ENCODE measurements around the gene RAE1.

The RAE1 gene

DNA sequence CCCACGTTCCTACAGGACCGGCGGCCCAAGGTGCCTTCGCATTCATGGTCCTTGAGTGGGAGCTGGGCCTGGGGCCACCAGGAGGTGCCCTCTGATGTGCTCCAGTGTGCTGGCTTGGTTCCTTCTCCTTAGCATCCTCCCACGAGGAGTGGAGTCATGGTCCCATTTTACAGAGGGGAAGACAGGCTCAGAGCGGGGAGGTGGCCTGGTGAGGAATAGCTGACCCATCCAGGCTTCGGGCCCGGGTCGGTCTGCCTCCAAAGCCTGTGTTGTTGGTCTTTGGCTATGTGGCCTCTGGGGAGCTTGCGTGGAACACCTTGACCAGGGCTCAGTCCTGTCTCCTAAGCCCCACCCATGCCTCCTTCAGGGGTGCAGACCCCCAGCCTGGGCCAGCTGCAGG, 62.9 kb downstream of the RAE1 start:
- Mint-ChIP-seq H3K9me3 (no peaks in the 10 kb centered on the region), H3K4me3 (no peak overlapping the region), H3K27me3 (ENCODE audit: low read depth) (peaks cover 21% of the 10 kb centered on the region), H3K4me1 (peaks cover 13% of the 10 kb centered on the region), H3K36me3 (ENCODE audit: low read depth) (peaks cover 6% of the 10 kb centered on the region), H3K27ac (no peak overlapping the region)
- TF ChIP-seq, protein P1, sequence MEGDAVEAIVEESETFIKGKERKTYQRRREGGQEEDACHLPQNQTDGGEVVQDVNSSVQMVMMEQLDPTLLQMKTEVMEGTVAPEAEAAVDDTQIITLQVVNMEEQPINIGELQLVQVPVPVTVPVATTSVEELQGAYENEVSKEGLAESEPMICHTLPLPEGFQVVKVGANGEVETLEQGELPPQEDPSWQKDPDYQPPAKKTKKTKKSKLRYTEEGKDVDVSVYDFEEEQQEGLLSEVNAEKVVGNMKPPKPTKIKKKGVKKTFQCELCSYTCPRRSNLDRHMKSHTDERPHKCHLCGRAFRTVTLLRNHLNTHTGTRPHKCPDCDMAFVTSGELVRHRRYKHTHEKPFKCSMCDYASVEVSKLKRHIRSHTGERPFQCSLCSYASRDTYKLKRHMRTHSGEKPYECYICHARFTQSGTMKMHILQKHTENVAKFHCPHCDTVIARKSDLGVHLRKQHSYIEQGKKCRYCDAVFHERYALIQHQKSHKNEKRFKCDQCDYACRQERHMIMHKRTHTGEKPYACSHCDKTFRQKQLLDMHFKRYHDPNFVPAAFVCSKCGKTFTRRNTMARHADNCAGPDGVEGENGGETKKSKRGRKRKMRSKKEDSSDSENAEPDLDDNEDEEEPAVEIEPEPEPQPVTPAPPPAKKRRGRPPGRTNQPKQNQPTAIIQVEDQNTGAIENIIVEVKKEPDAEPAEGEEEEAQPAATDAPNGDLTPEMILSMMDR (IDR thresholded peaks at IDR 0.05; ENCODE audit: unreplicated experiment in 3 of 3): no peak

DNA sequence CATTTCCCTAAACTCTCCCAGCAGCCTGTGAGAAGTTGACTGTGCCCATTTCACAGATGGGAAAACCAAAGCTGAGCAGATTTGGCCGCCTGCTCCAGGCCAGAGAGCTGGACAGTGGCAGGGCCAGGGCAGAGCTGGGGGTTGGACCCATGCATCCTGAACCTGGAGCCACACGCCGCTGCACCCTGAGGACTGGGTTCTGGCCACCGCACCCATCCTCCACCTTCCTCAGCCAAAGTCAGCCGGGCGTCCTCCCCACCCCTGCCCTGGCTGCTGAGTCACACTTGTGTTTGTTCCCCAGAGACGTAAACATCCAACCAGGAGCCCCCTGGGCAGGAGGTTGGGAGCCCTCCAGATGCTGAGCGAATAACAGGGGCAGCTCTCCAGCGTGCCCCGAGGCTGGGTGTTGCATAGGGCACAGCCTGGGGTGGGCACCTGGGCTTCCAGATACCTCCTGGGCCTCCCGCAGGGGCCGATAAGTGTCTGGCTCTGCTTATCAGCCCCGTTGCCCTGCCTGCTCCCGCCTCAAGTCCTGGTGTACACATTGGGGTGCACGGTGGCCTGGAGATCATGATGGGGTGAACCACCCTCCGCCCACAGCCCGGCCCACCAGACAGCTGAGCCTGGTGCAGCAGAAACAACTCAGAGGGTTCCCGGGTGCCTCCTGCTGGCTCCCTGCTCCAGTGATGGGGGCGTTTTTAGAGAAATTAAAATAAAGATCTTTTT, 64.0 kb downstream of the RAE1 start:
- Mint-ChIP-seq H3K4me1 (peaks cover 13% of the 10 kb centered on the region), H3K4me3 (no peak overlapping the region), H3K27me3 (ENCODE audit: low read depth) (peaks cover 23% of the 10 kb centered on the region), H3K27ac (no peak overlapping the region), H3K9me3 (no peaks in the 10 kb centered on the region), H3K36me3 (ENCODE audit: low read depth) (no peaks in the 10 kb centered on the region)
- TF ChIP-seq, protein P1 (IDR thresholded peaks at IDR 0.05; ENCODE audit: unreplicated experiment in 3 of 3): no peak

DNA sequence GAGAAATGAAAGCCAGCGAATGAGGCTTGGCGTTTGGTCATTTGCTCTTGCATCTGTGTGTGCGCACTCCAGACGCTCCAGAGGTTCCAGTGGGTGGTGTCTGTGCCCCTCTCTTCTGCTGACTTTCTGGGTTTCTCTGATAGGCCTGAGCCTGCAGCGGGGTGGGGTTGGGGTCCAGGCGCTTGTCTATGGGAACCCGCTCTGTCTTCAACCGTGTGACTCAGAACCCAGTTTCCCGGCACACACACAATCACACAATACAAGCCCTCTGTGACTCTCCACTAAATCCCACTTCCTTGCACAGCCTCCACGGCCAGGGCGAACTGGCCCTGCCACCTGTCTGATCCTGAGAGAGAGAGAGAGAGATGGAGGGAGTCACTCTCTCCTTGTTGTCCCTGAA, 64.7 kb downstream of the RAE1 start:
- peaks cover 27% of the 10 kb centered on the region for H3K27me3 Mint-ChIP-seq (ENCODE audit: low read depth)
- peaks cover 13% of the 10 kb centered on the region for H3K4me1 Mint-ChIP-seq
- H3K9me3 Mint-ChIP-seq: no peaks in the 10 kb centered on the region
- no peak overlapping the region for H3K4me3 Mint-ChIP-seq
- TF ChIP-seq, protein P1 (IDR thresholded peaks at IDR 0.05; ENCODE audit: unreplicated experiment in 3 of 3): no peak
- no peak overlapping the region for H3K27ac Mint-ChIP-seq
- H3K36me3 Mint-ChIP-seq (ENCODE audit: low read depth): no peaks in the 10 kb centered on the region

DNA sequence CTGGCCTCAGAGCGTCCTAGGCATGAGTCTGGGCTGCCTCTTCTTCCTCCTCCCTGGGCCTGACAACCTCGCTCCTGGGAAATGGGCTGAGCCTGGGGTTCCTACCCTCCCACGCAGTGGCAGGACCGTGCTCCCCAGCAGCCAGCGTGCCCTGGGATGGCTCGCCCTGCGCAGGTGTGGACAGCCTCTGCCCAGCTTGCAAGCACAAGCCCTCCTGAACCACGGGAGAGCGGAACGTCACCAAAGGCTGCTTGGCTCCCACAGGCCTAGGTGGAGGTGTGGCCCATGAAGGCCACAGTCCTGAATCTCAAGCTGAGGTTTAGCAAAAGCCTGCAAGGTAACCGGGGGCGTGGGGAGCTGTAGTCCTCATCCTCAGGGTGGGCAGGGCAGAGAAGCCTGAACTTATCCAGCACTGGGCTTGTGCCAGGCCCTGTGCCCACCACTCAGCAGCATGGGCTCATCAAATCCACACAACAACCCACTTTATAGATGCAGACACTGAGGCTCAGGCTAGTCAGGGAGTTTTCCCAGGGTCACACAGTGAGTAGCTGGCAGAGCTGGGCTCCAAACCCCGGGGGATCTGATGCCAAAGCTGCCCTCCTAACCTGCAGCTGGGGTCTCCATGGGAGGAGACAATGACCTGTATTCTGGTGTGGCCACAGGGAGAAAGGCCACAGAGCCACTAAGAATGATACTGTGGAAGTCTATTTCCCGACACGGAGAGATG, 65.4 kb downstream of the RAE1 start:
- H3K36me3 Mint-ChIP-seq (ENCODE audit: low read depth): no peaks in the 10 kb centered on the region
- H3K27ac Mint-ChIP-seq: no peak overlapping the region
- H3K4me1 Mint-ChIP-seq: peaks cover 13% of the 10 kb centered on the region

DNA sequence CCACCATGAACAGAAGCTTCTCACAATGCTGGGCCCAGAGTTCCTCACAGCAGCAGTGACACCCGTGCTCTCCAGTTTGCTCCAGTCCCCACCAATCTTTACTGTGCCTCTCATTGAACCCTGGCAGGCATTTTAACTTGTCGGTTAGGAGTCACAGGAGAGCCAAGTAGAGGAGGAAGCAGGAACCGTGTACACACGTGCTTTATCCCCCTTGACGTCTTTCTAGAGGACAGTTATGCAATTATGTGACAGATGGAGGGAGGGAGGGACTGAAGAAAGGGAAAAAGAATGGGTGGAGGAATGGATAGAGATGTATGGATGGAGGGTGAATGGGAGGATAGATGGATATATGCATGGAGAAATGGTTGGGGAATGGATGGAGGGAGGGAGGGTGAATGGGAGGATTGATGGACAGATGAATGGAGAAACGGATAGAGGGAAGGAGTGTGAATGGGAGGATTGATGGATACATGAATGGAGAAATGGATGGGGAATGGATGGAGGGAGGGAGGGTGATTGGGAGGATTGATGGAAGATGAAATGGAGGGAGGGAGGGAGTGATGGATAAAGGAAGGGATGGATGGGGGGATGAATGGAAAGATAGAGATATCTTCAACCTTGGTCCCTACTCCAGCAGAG, 66.1 kb downstream of the RAE1 start:
- TF ChIP-seq, protein P1 (IDR thresholded peaks at IDR 0.05; ENCODE audit: unreplicated experiment in 3 of 3): no peak
- H3K27me3 Mint-ChIP-seq (ENCODE audit: low read depth): peaks cover 27% of the 10 kb centered on the region
- no peaks in the 10 kb centered on the region for H3K9me3 Mint-ChIP-seq
- H3K27ac Mint-ChIP-seq: no peak overlapping the region
- H3K4me3 Mint-ChIP-seq: no peak overlapping the region
- H3K4me1 Mint-ChIP-seq: peaks cover 13% of the 10 kb centered on the region
- H3K36me3 Mint-ChIP-seq (ENCODE audit: low read depth): no peaks in the 10 kb centered on the region

More for the DNA sequence above, 65.4 kb downstream of the RAE1 start:
- TF ChIP-seq, protein P1 (IDR thresholded peaks at IDR 0.05; ENCODE audit: unreplicated experiment in 3 of 3): no peak
- Mint-ChIP-seq H3K9me3 (no peaks in the 10 kb centered on the region), H3K27me3 (ENCODE audit: low read depth) (peaks cover 27% of the 10 kb centered on the region), H3K4me3 (no peak overlapping the region)

Data from nephron (organoid).